IMR-90 (cell line): ENCODE measurements around the gene FAM78B. TPM values are rescaled to one million over a fixed set of nuclear protein-coding genes. Genes with fewer than 3 reads are reported as not detected.

Experiments
- ATAC-seq: fragments of 200-7000 bp; cut with Tn5 transposase; 2 replicates; pipeline ENCODE4 v1.9.1; 2020; ENCODE audit warnings: low read depth, mild to moderate bottlenecking, moderate library complexity
- BruUV-seq: library from RNA; stranded (reverse); fragments of 400-500 nt; replicated peaks from 2 replicates; lab custom pipeline; 2021; lab: Mats Ljungman, UMichigan
- CTCF ChIA-PET: fragments of 300-600 bp; formaldehyde crosslinking; extraction: SDS; loops from one replicate; lab custom pipeline; 2021; ENCODE audit warnings: antibody characterized with exemption; lab: Yijun Ruan, JAX
- POLR2A ChIA-PET: fragments of 300-600 bp; sonication (Branson Sonifier 250); formaldehyde crosslinking; loops from one replicate; lab custom pipeline; 2022; ENCODE audit warnings: antibody characterized with exemption; ENCODE audit not compliant: unreplicated experiment; lab: Charles Lee
- DNase-seq: peaks from one replicate; pipeline ENCODE4 v3.0.0; 2013
- H2AFZ ChIP-seq: replicated peaks from 2 replicates; pipeline ENCODE3; 2013; ENCODE audit warnings: low read length, mild to moderate bottlenecking; ENCODE audit not compliant: poor library complexity
- H2AK5ac ChIP-seq: 2 replicates; pipeline ENCODE4 v1.6.1; 2013; ENCODE audit warnings: low read depth, low read length, inconsistent platforms
- H2AK9ac ChIP-seq: replicated peaks from 2 replicates; pipeline ENCODE3; 2013; ENCODE audit warnings: mild to moderate bottlenecking, low read depth, low read length, moderate library complexity; ENCODE audit not compliant: poor library complexity
- H2BK120ac ChIP-seq: 2 replicates; pipeline ENCODE4 v1.6.1; 2013; ENCODE audit warnings: low read depth, low read length, inconsistent platforms
- H2BK15ac ChIP-seq: 3 replicates; pipeline ENCODE4 v1.6.1; 2013; ENCODE audit warnings: low read depth, low read length, inconsistent platforms
- H2BK20ac ChIP-seq: 2 replicates; pipeline ENCODE4 v1.6.1; 2013; ENCODE audit warnings: low read depth, mild to moderate bottlenecking, inconsistent platforms, low read length, moderate library complexity
- H2BK5ac ChIP-seq: 2 replicates; pipeline ENCODE4 v1.6.1; 2013; ENCODE audit warnings: mild to moderate bottlenecking, low read depth, low read length, inconsistent platforms; ENCODE audit not compliant: poor library complexity, severe bottlenecking
- H3K14ac ChIP-seq: replicated peaks from 2 replicates; pipeline ENCODE4 v1.6.1; 2013; ENCODE audit warnings: low read depth, low read length, inconsistent platforms
- H3K18ac ChIP-seq: 2 replicates; pipeline ENCODE4 v1.6.1; 2013; ENCODE audit warnings: low read depth, low read length, control low read depth
- H3K23ac ChIP-seq: 2 replicates; pipeline ENCODE4 v1.6.1; 2013; ENCODE audit warnings: low read depth, low read length, inconsistent platforms
- H3K27ac ChIP-seq: 2 replicates; pipeline ENCODE4 v1.5.1; 2013; ENCODE audit warnings: mild to moderate bottlenecking, control low read depth, low read length; ENCODE audit not compliant: insufficient read depth
- H3K27me3 ChIP-seq: 2 replicates; pipeline ENCODE4 v1.6.1; 2013; ENCODE audit warnings: low read length; ENCODE audit not compliant: control insufficient read depth, insufficient read depth
- H3K36me3 ChIP-seq: 2 replicates; pipeline ENCODE4 v1.6.1; 2013; ENCODE audit warnings: low read length, mixed read lengths; ENCODE audit not compliant: control insufficient read depth, insufficient read depth
- H3K4ac ChIP-seq: 2 replicates; pipeline ENCODE4 v1.6.1; 2013; ENCODE audit warnings: low read depth, low read length, inconsistent platforms
- H3K4me1 ChIP-seq: 2 replicates; pipeline ENCODE4 v1.6.1; 2013; ENCODE audit warnings: low read length, mixed read lengths; ENCODE audit not compliant: control insufficient read depth, insufficient read depth
- H3K4me2 ChIP-seq: 2 replicates; pipeline ENCODE4 v1.6.1; 2013; ENCODE audit warnings: low read depth, mild to moderate bottlenecking, control low read depth, low read length, moderate library complexity
- H3K4me3 ChIP-seq: 2 replicates; pipeline ENCODE4 v1.5.1; 2013; ENCODE audit warnings: low read depth, mild to moderate bottlenecking, control low read depth, low read length, moderate library complexity; ENCODE audit not compliant: insufficient read depth
- H3K56ac ChIP-seq: 2 replicates; pipeline ENCODE4 v1.6.1; 2013; ENCODE audit warnings: low read length, inconsistent platforms; ENCODE audit not compliant: insufficient read depth; ENCODE audit errors: extremely low read depth
- H3K79me1 ChIP-seq, 2 experiments: 2 replicates each; pipeline ENCODE4 v1.6.1; 2013; ENCODE audit warnings: low read length in 2 of 2, inconsistent platforms in 1 of 2, low read depth in 1 of 2
- H3K9ac ChIP-seq: 2 replicates; pipeline ENCODE4 v1.6.1; 2013; ENCODE audit warnings: low read depth, low read length, control low read depth
- H3K9me1 ChIP-seq: 2 replicates; pipeline ENCODE4 v1.6.1; 2013; ENCODE audit warnings: low read length, inconsistent platforms; ENCODE audit not compliant: insufficient read depth
- H3K9me3 ChIP-seq: 2 replicates; pipeline ENCODE4 v1.6.1; 2013; ENCODE audit warnings: low read length; ENCODE audit not compliant: control insufficient read depth, insufficient read depth
- H4K20me1 ChIP-seq: 2 replicates; pipeline ENCODE4 v1.6.1; 2013; ENCODE audit warnings: low read length, inconsistent platforms; ENCODE audit not compliant: insufficient read depth
- H4K5ac ChIP-seq: 2 replicates; pipeline ENCODE4 v1.6.1; 2013; ENCODE audit warnings: mild to moderate bottlenecking, low read depth, low read length, control low read depth
- H4K8ac ChIP-seq, 2 experiments: 2 replicates each; pipeline ENCODE4 v1.6.1; 2013; ENCODE audit warnings: low read depth in 2 of 2, low read length in 2 of 2, control low read depth in 1 of 2, inconsistent platforms in 1 of 2
- H4K91ac ChIP-seq: 2 replicates; pipeline ENCODE4 v1.6.1; 2013; ENCODE audit warnings: low read depth, low read length, inconsistent platforms; ENCODE audit not compliant: insufficient read depth
- BHLHE40 ChIP-seq: fragments of 150-350 bp; IDR thresholded peaks from 2 replicates; pipeline ENCODE4 v1.6.1; 2016; ENCODE audit warnings: mild to moderate bottlenecking, low read depth, low read length
- CEBPB ChIP-seq: IDR thresholded peaks from 2 replicates; pipeline ENCODE4 v1.6.1; 2012; ENCODE audit warnings: low read depth, low read length, improper control_type of control experiment
- CHD1 ChIP-seq: IDR thresholded peaks from 2 replicates; pipeline ENCODE4 v1.6.1; 2012; ENCODE audit warnings: low read depth, low read length, improper control_type of control experiment
- FOS ChIP-seq: fragments of 150-350 bp; IDR thresholded peaks from 2 replicates; pipeline ENCODE4 v1.6.1; 2016; ENCODE audit warnings: low read depth, low read length
- MAFK ChIP-seq: IDR thresholded peaks from 2 replicates; pipeline ENCODE4 v1.6.1; 2012; ENCODE audit warnings: low read depth, low read length, improper control_type of control experiment
- MAZ ChIP-seq: IDR thresholded peaks from 2 replicates; pipeline ENCODE4 v1.6.1; 2012; ENCODE audit warnings: low read depth, mild to moderate bottlenecking, low read length, improper control_type of control experiment, moderate library complexity, borderline replicate concordance
- MXI1 ChIP-seq: IDR thresholded peaks from 2 replicates; pipeline ENCODE4 v1.6.1; 2012; ENCODE audit warnings: low read depth, mild to moderate bottlenecking, low read length, moderate library complexity, borderline replicate concordance
- NFE2L2 ChIP-seq: fragments of 150-350 bp; IDR thresholded peaks from 2 replicates; pipeline ENCODE4 v1.6.1; 2016; ENCODE audit warnings: low read depth, mild to moderate bottlenecking, low read length
- POLR2A ChIP-seq: IDR thresholded peaks from 2 replicates; pipeline ENCODE4 v1.6.1; 2012; ENCODE audit warnings: mild to moderate bottlenecking, low read depth, low read length
- RAD21 ChIP-seq: IDR thresholded peaks from 2 replicates; pipeline ENCODE4 v1.6.1; 2012; ENCODE audit warnings: low read length, improper control_type of control experiment
- RCOR1 ChIP-seq: IDR thresholded peaks from 2 replicates; pipeline ENCODE4 v1.6.1; 2012; ENCODE audit warnings: mild to moderate bottlenecking, low read length, improper control_type of control experiment; ENCODE audit not compliant: insufficient replicate concordance
- RFX5 ChIP-seq: IDR thresholded peaks from 2 replicates; pipeline ENCODE4 v1.8.0; 2012; ENCODE audit warnings: low read depth, mild to moderate bottlenecking, low read length, moderate library complexity
- SMC3 ChIP-seq: fragments of 150-350 bp; IDR thresholded peaks from 2 replicates; pipeline ENCODE4 v1.6.1; 2016; ENCODE audit warnings: low read depth, mild to moderate bottlenecking, antibody characterized with exemption, low read length, moderate library complexity
- WGBS, 2 experiments: methylation state at CpG; one replicate each; pipeline versions ENCODE4 v1.1.5 to v1.1.7; 2013; ENCODE audit warnings: missing lambda C conversion rate in 2 of 2; ENCODE audit not compliant: insufficient read length in 1 of 2; ENCODE audit errors: extremely low coverage in 2 of 2; 5-methylcytosine and 5-hydroxymethylcytosine counted together
- dilution Hi-C: fragments of 300-500 bp; cut with HindIII; formaldehyde crosslinking; loops from one replicate; pipeline ENCODE4 v1.14.3; 2018; ENCODE audit warnings: low sequenced_read_pairs; ENCODE audit not compliant: unreplicated experiment
- in situ Hi-C: fragments of 300-500 bp; cut with MboI; formaldehyde crosslinking; loops from 3 replicates; pipeline ENCODE4 v1.14.3; 2019; ENCODE audit warnings: low sequenced_read_pairs, inconsistent platforms, mixed read lengths
- intact Hi-C: fragments of 100-400 bp; cut with micrococcal nuclease; formaldehyde crosslinking; loops from 2 replicates; pipeline ENCODE4 v1.10.0; 2022
- polyA plus RNA-seq, 3 experiments: library from polyadenylated mRNA; depleted of rRNA; stranded (reverse); fragments of >200 nt; gene quantifications; 2 replicates each; pipeline ENCODE4 v1.2.3, GENCODE V29; 2012; ENCODE audit warnings: low replicate concordance in 1 of 3
- total RNA-seq: library from RNA; depleted of rRNA; stranded (reverse); fragments of >200 nt; gene quantifications from 2 replicates; pipeline ENCODE4 v1.2.3, GENCODE V29; 2012
- TF ChIP-seq, protein P1 (sequence below): fragments of 150-350 bp; IDR thresholded peaks from 2 replicates; pipeline ENCODE4 v1.6.1; 2016; ENCODE audit warnings: low read depth, mild to moderate bottlenecking, low read length, moderate library complexity, borderline replicate concordance
- TF ChIP-seq, protein P2 (sequence below): conservative IDR thresholded peaks from 2 replicates; pipeline ENCODE4 v1.5.1; 2012; ENCODE audit warnings: mild to moderate bottlenecking, low read depth, low read length, improper control_type of control experiment
- TF ChIP-seq, protein P3 (sequence below): fragments of 150-350 bp; IDR thresholded peaks from 2 replicates; pipeline ENCODE4 v1.6.1; 2017; ENCODE audit warnings: mild to moderate bottlenecking, antibody characterized with exemption, low read length, low read depth

FAM78B gene
- total and polyA plus RNA-seq, 2 of the 4 experiments (the other 2 are of a cell fraction): under 0.01 to 0.12 TPM

DNA sequence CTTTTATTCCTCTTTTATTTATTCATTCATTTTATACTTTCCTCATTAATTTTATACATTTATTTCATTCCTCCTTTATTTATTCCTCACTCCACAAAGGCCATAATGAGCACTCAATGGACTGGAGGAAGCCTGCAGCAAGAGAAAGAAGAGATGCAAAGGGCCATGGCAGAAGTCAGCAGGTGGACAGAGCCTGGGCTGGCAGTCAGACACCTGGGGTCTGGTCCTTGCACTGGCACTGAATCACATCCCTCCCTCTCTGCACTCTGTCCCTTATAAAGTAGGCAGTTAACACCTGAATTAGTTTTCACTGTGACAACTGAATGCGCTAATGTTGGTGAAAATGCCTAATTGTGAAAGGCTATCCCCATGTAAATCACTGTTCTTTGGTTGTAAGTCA is 38.6 kb downstream of the FAM78B start:
- CTCF ChIA-PET: no interaction called here

More for the DNA sequence above, 38.6 kb downstream of the FAM78B start:
- H3K9me1 ChIP-seq: no peaks in the 10 kb centered on the region
- no peak overlapping the region for H4K5ac ChIP-seq
- H3K27me3 ChIP-seq: no peaks in the 10 kb centered on the region
- no peak overlapping the region for H3K18ac ChIP-seq
- no peaks in the 10 kb centered on the region for H3K4me1 ChIP-seq
- BruUV-seq: no TSS peak
- intact Hi-C loops (no loop called here), dilution Hi-C loops (no loop called here), in situ Hi-C loops (no loop called here)
- no peak overlapping the region for H4K8ac ChIP-seq
- no peak overlapping the region for H2AK9ac ChIP-seq
- POLR2A ChIA-PET: no interaction called here
- no peaks in the 10 kb centered on the region for H3K36me3 ChIP-seq
- H4K20me1 ChIP-seq: no peaks in the 10 kb centered on the region
- H2BK5ac ChIP-seq: no peak overlapping the region
- no peak overlapping the region for H3K9ac ChIP-seq
- no peak overlapping the region for H2BK20ac ChIP-seq
- no peak overlapping the region for H4K91ac ChIP-seq
- peaks cover 8% of the 10 kb centered on the region; the same call in 1 of the 2 replicates for H3K9me3 ChIP-seq
- no peak overlapping the region for H3K56ac ChIP-seq
- H2AFZ ChIP-seq: no peak overlapping the region
- H3K23ac ChIP-seq: no peak overlapping the region
- WGBS, 2 experiments: no CpG with 5 or more reads among the region's 1 CpG
- no peak overlapping the region for H2AK5ac ChIP-seq
- H2BK120ac ChIP-seq: no peak overlapping the region
- DNase-seq (no peak), ATAC-seq (no peak)
- H3K4me3 ChIP-seq: no peak overlapping the region
- H3K14ac ChIP-seq: no peak overlapping the region
- H3K4ac ChIP-seq: no peak overlapping the region
- TF ChIP-seq NFE2L2 (no peak), SMC3 (no peak), CHD1 (no peak), POLR2A (no peak), MAFK (no peak), RCOR1 (no peak), FOS (no peak), MXI1 (no peak), CEBPB (no peak), MAZ (no peak), RFX5 (no peak), RAD21 (no peak), BHLHE40 (no peak)
- TF ChIP-seq, protein P1, sequence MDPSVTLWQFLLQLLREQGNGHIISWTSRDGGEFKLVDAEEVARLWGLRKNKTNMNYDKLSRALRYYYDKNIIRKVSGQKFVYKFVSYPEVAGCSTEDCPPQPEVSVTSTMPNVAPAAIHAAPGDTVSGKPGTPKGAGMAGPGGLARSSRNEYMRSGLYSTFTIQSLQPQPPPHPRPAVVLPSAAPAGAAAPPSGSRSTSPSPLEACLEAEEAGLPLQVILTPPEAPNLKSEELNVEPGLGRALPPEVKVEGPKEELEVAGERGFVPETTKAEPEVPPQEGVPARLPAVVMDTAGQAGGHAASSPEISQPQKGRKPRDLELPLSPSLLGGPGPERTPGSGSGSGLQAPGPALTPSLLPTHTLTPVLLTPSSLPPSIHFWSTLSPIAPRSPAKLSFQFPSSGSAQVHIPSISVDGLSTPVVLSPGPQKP: no peak
- TF ChIP-seq, protein P2, sequence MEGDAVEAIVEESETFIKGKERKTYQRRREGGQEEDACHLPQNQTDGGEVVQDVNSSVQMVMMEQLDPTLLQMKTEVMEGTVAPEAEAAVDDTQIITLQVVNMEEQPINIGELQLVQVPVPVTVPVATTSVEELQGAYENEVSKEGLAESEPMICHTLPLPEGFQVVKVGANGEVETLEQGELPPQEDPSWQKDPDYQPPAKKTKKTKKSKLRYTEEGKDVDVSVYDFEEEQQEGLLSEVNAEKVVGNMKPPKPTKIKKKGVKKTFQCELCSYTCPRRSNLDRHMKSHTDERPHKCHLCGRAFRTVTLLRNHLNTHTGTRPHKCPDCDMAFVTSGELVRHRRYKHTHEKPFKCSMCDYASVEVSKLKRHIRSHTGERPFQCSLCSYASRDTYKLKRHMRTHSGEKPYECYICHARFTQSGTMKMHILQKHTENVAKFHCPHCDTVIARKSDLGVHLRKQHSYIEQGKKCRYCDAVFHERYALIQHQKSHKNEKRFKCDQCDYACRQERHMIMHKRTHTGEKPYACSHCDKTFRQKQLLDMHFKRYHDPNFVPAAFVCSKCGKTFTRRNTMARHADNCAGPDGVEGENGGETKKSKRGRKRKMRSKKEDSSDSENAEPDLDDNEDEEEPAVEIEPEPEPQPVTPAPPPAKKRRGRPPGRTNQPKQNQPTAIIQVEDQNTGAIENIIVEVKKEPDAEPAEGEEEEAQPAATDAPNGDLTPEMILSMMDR: no peak
- TF ChIP-seq, protein P3, sequence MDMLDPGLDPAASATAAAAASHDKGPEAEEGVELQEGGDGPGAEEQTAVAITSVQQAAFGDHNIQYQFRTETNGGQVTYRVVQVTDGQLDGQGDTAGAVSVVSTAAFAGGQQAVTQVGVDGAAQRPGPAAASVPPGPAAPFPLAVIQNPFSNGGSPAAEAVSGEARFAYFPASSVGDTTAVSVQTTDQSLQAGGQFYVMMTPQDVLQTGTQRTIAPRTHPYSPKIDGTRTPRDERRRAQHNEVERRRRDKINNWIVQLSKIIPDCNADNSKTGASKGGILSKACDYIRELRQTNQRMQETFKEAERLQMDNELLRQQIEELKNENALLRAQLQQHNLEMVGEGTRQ: no peak
- no peak overlapping the region for H3K27ac ChIP-seq
- no peaks in the 10 kb centered on the region for H3K79me1 ChIP-seq
- no peak overlapping the region for H3K4me2 ChIP-seq
- no peak overlapping the region for H2BK15ac ChIP-seq
